Tibial artery (tissue), 4 donors: ENCODE measurements around the gene CACUL1.

Experiments used
- DNase-seq, 2 donors: peaks; one replicate each; pipeline ENCODE4 v3.0.0-alpha.2; 2019
- H3K27ac ChIP-seq, 2 donors: fragments of 200-600 bp; sonication (generic) in 1 of 2; 1 replicate in 1 of 2; 2 replicates in 1 of 2; pipeline ENCODE4 v1.5.1; 2018 to 2019; ENCODE audit warnings: mild to moderate bottlenecking in 1 of 2
- H3K27me3 ChIP-seq, 2 donors: fragments of 200-600 bp; sonication (generic) in 1 of 2; one replicate each; pipeline versions ENCODE4 v1.5.1 to v1.6.0; 2016 to 2019
- H3K36me3 ChIP-seq, 3 donors: fragments of 200-600 bp; sonication (generic) in 2 of 3; one replicate each; pipeline ENCODE4 v1.5.1; 2016 to 2019; ENCODE audit warnings: mild to moderate bottlenecking in 2 of 3
- H3K4me1 ChIP-seq, 4 donors: fragments of 200-600 bp; sonication (generic) in 2 of 4; 1 replicate in 3 of 4; 2 replicates in 1 of 4; pipeline ENCODE4 v1.5.1; 2016 to 2019
- H3K4me3 ChIP-seq, 2 donors: fragments of 200-600 bp; sonication (generic) in 1 of 2; 1 replicate in 1 of 2; 2 replicates in 1 of 2; pipeline ENCODE4 v1.5.1; 2018 to 2019; ENCODE audit warnings: mild to moderate bottlenecking in 2 of 2
- H3K9me3 ChIP-seq, 3 donors: fragments of 200-600 bp; sonication (generic) in 1 of 3; one replicate each; pipeline ENCODE4 v1.5.1; 2016 to 2019
- CTCF ChIP-seq, 2 experiments: fragments of 200-600 bp in 1 of 2; fragments of 450-650 bp in 1 of 2; IDR thresholded peaks; one replicate each; pipeline ENCODE4 v1.5.1; 2017 to 2019; ENCODE audit warnings: antibody characterized with exemption in 2 of 2, mild to moderate bottlenecking in 1 of 2, moderate library complexity in 1 of 2
- intact Hi-C: fragments of 100-400 bp; cut with DNase I; formaldehyde crosslinking; loops from one replicate; pipeline ENCODE4 v1.15.0; 2023; ENCODE audit warnings: low total_unique reads

CACUL1 gene

GRCh38 chr10:118754556-118755423 is at the start of gene CACUL1:
Gene CACUL1 (minus strand): TSS chr10:118754970. CDS start chr10:118754762, 208 bp downstream.
- peak within 1 kb of the TSS; percentile 87 to 98 for H3K4me3 ChIP-seq
- no peaks in the 10 kb centered on the region for H3K36me3 ChIP-seq
- DNase-seq, result peak; percentile 100
- intact Hi-C loops, result loop anchor here (5.0 kb wide), 1 partner anchor 993 kb away; no protein-coding TSS in a partner anchor
- H3K27me3 ChIP-seq, result no peaks in the 10 kb centered on the region
- H3K4me1 ChIP-seq, result peaks cover 0 to 37% (median 16%) of the 10 kb centered on the region in 4 donors
- no peak for TF ChIP-seq CTCF (IDR thresholded peaks at IDR 0.05)
- no peaks in the 10 kb centered on the region for H3K9me3 ChIP-seq
- H3K27ac ChIP-seq, result peak within 1 kb of the TSS; percentile 81 to 91

DNA sequence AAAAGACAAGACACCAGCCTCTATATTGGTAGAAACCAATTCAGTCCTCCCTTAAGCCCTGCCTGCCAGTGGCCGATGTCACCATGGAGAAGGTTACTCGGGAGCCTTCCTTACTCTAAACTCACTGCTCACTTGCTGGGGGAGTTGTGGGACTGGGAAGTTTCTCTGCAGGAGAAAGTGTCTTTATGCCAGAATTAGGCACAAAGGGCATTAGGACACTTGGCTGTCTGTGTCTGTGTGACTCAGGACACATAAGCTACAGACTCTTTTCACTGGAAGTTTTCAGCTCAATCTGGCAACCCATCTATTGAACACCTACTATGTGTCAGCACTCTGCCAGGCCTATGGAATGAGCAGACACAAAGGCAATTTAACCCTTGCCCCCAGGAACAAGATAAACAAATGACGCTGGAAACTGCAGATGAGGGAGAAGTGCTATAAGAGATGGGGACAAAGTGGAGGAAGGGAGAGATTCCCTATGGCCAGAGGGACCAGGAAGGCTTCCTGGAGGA is 49.5 kb upstream of the CACUL1 start:
- H3K27me3 ChIP-seq, result no peaks in the 10 kb centered on the region
- no peaks in the 10 kb centered on the region for H3K9me3 ChIP-seq
- no peak overlapping the region for H3K4me3 ChIP-seq
- no peaks in the 10 kb centered on the region for H3K4me1 ChIP-seq
- TF ChIP-seq CTCF (IDR thresholded peaks at IDR 0.05), result no peak
- H3K36me3 ChIP-seq, result no peaks in the 10 kb centered on the region
- DNase-seq, result peak in 1 of 2 donors; percentile 15
- H3K27ac ChIP-seq, result no peak overlapping the region
- intact Hi-C loops, result no loop called here

GRCh38 chr10:118802126-118802793 is 47.5 kb upstream of the CACUL1 start:
- Histone ChIP-seq H3K36me3 (no peaks in the 10 kb centered on the region), H3K27me3 (no peaks in the 10 kb centered on the region), H3K27ac (no peak overlapping the region), H3K4me1 (no peaks in the 10 kb centered on the region), H3K4me3 (no peak overlapping the region), H3K9me3 (no peaks in the 10 kb centered on the region)
- intact Hi-C loops, result no loop called here
- DNase-seq, result peak in 1 of 2 donors; percentile 51
- no peak for TF ChIP-seq CTCF (IDR thresholded peaks at IDR 0.05)

- no peak overlapping the region for H3K4me3 ChIP-seq
- no peaks in the 10 kb centered on the region for H3K36me3 ChIP-seq
- intact Hi-C loops, result no loop called here
- no peak overlapping the region for H3K27ac ChIP-seq
- H3K27me3 ChIP-seq, result no peaks in the 10 kb centered on the region
- no peaks in the 10 kb centered on the region for H3K9me3 ChIP-seq
- peak in 1 of 2 donors; percentile 55 for DNase-seq
- H3K4me1 ChIP-seq, result no peaks in the 10 kb centered on the region
- peak in 1 of 2 experiments; percentile 50 for TF ChIP-seq CTCF (IDR thresholded peaks at IDR 0.05)
Observed at GRCh38 chr10:118800920-118801319, 46.1 kb upstream of the CACUL1 start.

DNA sequence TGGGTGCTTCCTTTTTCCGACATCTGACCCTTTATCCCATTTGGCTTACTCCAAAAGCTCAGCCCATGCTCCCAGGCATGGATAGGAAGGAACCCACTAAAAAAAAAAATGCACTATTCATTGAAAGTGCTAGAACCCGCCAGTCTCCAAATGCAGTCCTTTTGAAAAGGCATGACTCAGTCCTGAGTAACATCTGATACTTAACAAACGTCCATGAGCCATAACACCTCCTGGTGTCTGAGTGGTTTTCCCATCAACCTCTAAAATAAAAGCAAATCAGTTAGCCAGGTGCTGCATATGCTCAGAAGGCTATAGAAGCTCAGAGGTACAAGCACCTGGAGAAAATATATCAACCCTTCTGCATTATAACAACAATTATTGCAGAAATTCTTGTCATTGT is 45.0 kb upstream of the CACUL1 start:
- Histone ChIP-seq H3K27ac (no peak overlapping the region), H3K4me3 (no peak overlapping the region), H3K36me3 (no peaks in the 10 kb centered on the region), H3K4me1 (no peaks in the 10 kb centered on the region), H3K9me3 (no peaks in the 10 kb centered on the region), H3K27me3 (no peaks in the 10 kb centered on the region)
- TF ChIP-seq CTCF (IDR thresholded peaks at IDR 0.05), result no peak
- DNase-seq, result peak in 1 of 2 donors; percentile 15
- intact Hi-C loops, result no loop called here
